ENCODE results near the gene OVOL1. TPM values are rescaled to one million over a fixed set of nuclear protein-coding genes. Genes with fewer than 3 reads are reported as not detected.

OVOL1 gene
- total and polyA plus RNA-seq, 2 of the 8 experiments (the other 6 are each of a cell fraction or from before 2014, with no cell fraction given) = 2.6 to 3.4 TPM

DNA sequence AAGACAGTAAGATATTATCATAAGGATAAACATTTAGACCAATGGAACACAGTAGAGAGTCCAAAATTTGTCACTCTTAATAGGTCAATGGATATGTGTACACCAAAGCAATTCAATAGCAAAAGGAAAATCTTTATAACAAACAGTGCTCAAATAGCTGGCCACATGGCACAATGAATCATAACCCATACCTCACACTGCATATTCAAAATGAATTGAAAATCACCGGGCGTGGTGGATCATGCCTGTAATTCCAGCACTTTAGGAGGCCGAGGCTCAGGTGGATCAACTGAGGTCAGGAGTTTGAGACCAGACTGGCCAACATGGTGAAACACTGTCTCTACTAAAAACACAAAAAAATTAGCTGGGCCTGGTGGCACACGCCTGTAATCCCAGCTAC lies 55.3 kb downstream of the OVOL1 start (continued):
- TF ChIP-seq EZH2 (IDR thresholded peaks at IDR 0.05; ENCODE audit: low read depth, low read length, severe bottlenecking) (no peak), BCL11A (IDR thresholded peaks at IDR 0.05; ENCODE audit: low read depth in 2 of 2, low read length in 2 of 2) (no peak), RBBP5 (IDR thresholded peaks at IDR 0.05; ENCODE audit: borderline replicate concordance, low read depth, low read length) (no peak)
